Keratinocyte (primary cell): ENCODE results near the gene MRPL44. TPM values are rescaled to one million over a fixed set of nuclear protein-coding genes. Genes with fewer than 3 reads are reported as not detected.

Experiments used
- DNase-seq: peaks from one replicate; pipeline ENCODE4 v3.0.0-alpha.2; 2011; ENCODE audit warnings: low read depth, missing footprints, low spot score
- FAIRE-seq: peaks from 2 replicates; lab custom pipeline; 2011; peaks lifted over from hg19 to GRCh38; lab: Jason Lieb, UNC
- H2AFZ ChIP-seq: 2 replicates; pipeline ENCODE4 v1.6.0; 2012; ENCODE audit warnings: low read length, control low read depth, inconsistent platforms; ENCODE audit not compliant: control insufficient read depth
- H3K27ac ChIP-seq: 2 replicates; pipeline ENCODE4 v1.5.1; 2011; ENCODE audit warnings: low read length; ENCODE audit not compliant: control insufficient read depth, insufficient read depth
- H3K27me3 ChIP-seq: 3 replicates; pipeline ENCODE4 v1.6.0; 2011; ENCODE audit warnings: low read length; ENCODE audit not compliant: control insufficient read depth, insufficient read depth; ENCODE audit errors: extremely low read depth
- H3K36me3 ChIP-seq, 2 experiments: 2 replicates in 1 of 2; 3 replicates in 1 of 2; pipeline ENCODE4 v1.5.1; 2011; ENCODE audit warnings: low read length in 2 of 2, mild to moderate bottlenecking in 1 of 2; ENCODE audit not compliant: control insufficient read depth in 2 of 2, insufficient read depth in 2 of 2; ENCODE audit errors: extremely low read depth in 1 of 2
- H3K4me1 ChIP-seq: 3 replicates; pipeline ENCODE4 v1.5.1; 2011; ENCODE audit warnings: low read length; ENCODE audit not compliant: control insufficient read depth, insufficient read depth; ENCODE audit errors: extremely low read depth
- H3K4me2 ChIP-seq: 3 replicates; pipeline ENCODE4 v1.6.0; 2011; ENCODE audit warnings: low read depth, low read length; ENCODE audit not compliant: control insufficient read depth, insufficient read depth; ENCODE audit errors: extremely low read depth
- H3K4me3 ChIP-seq, 3 experiments: fragments of 200-600 bp in 1 of 3; sonication (generic) in 1 of 3; 2 replicates in 2 of 3; 3 replicates in 1 of 3; pipeline ENCODE4 v1.5.1; 2011 to 2016; ENCODE audit warnings: low read length in 3 of 3, mild to moderate bottlenecking in 3 of 3, control low read depth in 2 of 3, inconsistent platforms in 1 of 3, low read depth in 1 of 3, mixed read lengths in 1 of 3, mixed run types in 1 of 3, moderate library complexity in 1 of 3; ENCODE audit not compliant: control insufficient read depth in 2 of 3, insufficient read depth in 2 of 3; ENCODE audit errors: extremely low read depth in 1 of 3
- H3K79me2 ChIP-seq: 2 replicates; pipeline ENCODE4 v1.6.0; 2012; ENCODE audit warnings: low read length; ENCODE audit not compliant: control insufficient read depth, insufficient read depth
- H3K9ac ChIP-seq: 3 replicates; pipeline ENCODE4 v1.6.0; 2011; ENCODE audit warnings: low read length; ENCODE audit not compliant: control insufficient read depth, insufficient read depth; ENCODE audit errors: extremely low read depth
- H3K9me1 ChIP-seq: 3 replicates; pipeline ENCODE4 v1.6.0; 2011; ENCODE audit warnings: low read length; ENCODE audit not compliant: control insufficient read depth, insufficient read depth; ENCODE audit errors: extremely low read depth
- H3K9me3 ChIP-seq: 2 replicates; pipeline ENCODE4 v1.5.1; 2012; ENCODE audit warnings: low read depth, low read length; ENCODE audit not compliant: control insufficient read depth
- H4K20me1 ChIP-seq: 3 replicates; pipeline ENCODE4 v1.6.0; 2011; ENCODE audit warnings: low read length; ENCODE audit not compliant: control insufficient read depth, insufficient read depth; ENCODE audit errors: extremely low read depth
- EZH2 ChIP-seq: IDR thresholded peaks from one replicate; pipeline ENCODE4 v1.6.1; 2012; ENCODE audit warnings: inconsistent platforms, mild to moderate bottlenecking, low read length, moderate library complexity
- dilution Hi-C: fragments of 300-500 bp; cut with MboI; formaldehyde crosslinking; loops from one replicate; pipeline ENCODE4 v1.7.0; 2020; ENCODE audit warnings: low sequenced_read_pairs; ENCODE audit not compliant: extremely low pct_ligation_motif_present
- polyA plus RNA-seq, 5 experiments: library from polyadenylated mRNA; depleted of rRNA in 3 of 5; stranded (reverse) in 3 of 5; stranded (forward) in 1 of 5; unstranded in 1 of 5; fragments of >200 nt; gene quantifications; 1 replicate in 1 of 5; 2 replicates in 3 of 5; 3 replicates in 1 of 5; pipeline versions ENCODE4 v1.2.1 to v1.2.3, GENCODE V29; 2011 to 2012; ENCODE audit warnings: missing spikeins in 2 of 5, low read depth in 1 of 5, low replicate concordance in 1 of 5
- TF ChIP-seq, protein P1 (sequence below), 3 experiments: IDR thresholded peaks in 1 of 3; conservative IDR thresholded peaks in 1 of 3; optimal IDR thresholded peaks in 1 of 3; 2 replicates in 2 of 3; 3 replicates in 1 of 3; pipeline versions ENCODE3 to v1.5.1; 2011; ENCODE audit warnings: low read length in 3 of 3, mild to moderate bottlenecking in 3 of 3, moderate library complexity in 2 of 3, control low read depth in 1 of 3, inconsistent platforms in 1 of 3; ENCODE audit not compliant: insufficient read depth in 2 of 3; ENCODE audit errors: extremely low read depth in 1 of 3

Gene MRPL44
- polyA plus RNA-seq, 1 donor (not counting 4 experiments of a cell fraction or from before 2014, with no cell fraction given) = 27.1 TPM

DNA sequence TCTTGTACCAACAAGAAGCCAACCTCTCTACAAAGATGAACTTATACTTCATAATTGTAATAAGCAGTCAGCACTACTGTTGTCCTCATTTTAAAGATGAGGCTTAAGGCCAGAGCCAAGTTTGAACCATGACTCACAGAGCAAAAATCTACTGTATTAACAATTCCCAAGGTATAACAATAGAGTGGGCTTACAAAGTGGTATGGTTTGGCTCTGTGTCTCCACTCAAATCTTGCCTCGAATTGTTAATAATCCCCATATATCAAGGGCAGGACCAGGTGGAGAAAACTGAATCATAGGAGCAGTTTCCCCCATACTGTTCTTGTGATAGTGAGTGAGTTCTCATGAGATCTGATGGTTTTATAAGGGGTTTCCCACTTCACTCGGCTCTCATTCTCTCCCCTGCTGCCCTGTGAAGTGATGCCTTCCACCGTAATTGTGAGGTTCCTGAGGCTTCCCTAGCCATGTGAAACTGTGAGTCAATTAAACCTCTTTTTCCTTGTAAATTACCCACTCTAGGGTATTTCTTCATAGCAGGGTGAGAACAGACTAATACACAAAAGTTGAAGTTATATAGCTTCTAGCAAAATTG lies 19.5 kb downstream of the MRPL44 start:
- H3K27me3 ChIP-seq = no peaks in the 10 kb centered on the region
- no peak overlapping the region for H3K4me2 ChIP-seq
- H3K9me1 ChIP-seq = no peaks in the 10 kb centered on the region
- H3K4me1 ChIP-seq = peaks cover 8% of the 10 kb centered on the region
- H3K9ac ChIP-seq = no peak overlapping the region
- H3K9me3 ChIP-seq = no peaks in the 10 kb centered on the region
- H3K4me3 ChIP-seq = no peak overlapping the region
- no peaks in the 10 kb centered on the region for H4K20me1 ChIP-seq
- peaks cover 30 to 42% of the 10 kb centered on the region in 2 experiments for H3K36me3 ChIP-seq
- dilution Hi-C loops = loop anchor here (25.0 kb wide), 1 partner anchor 311 kb away; no protein-coding TSS in a partner anchor
- TF ChIP-seq EZH2 = no peak
- TF ChIP-seq, protein P1, sequence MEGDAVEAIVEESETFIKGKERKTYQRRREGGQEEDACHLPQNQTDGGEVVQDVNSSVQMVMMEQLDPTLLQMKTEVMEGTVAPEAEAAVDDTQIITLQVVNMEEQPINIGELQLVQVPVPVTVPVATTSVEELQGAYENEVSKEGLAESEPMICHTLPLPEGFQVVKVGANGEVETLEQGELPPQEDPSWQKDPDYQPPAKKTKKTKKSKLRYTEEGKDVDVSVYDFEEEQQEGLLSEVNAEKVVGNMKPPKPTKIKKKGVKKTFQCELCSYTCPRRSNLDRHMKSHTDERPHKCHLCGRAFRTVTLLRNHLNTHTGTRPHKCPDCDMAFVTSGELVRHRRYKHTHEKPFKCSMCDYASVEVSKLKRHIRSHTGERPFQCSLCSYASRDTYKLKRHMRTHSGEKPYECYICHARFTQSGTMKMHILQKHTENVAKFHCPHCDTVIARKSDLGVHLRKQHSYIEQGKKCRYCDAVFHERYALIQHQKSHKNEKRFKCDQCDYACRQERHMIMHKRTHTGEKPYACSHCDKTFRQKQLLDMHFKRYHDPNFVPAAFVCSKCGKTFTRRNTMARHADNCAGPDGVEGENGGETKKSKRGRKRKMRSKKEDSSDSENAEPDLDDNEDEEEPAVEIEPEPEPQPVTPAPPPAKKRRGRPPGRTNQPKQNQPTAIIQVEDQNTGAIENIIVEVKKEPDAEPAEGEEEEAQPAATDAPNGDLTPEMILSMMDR (optimal IDR thresholded peaks at IDR 0.05 in 1 of 3, IDR thresholded peaks at IDR 0.05 in 1 of 3, conservative IDR thresholded peaks at IDR 0.05 in 1 of 3; ENCODE audit: extremely low read depth in 1 of 3, insufficient read depth in 2 of 3, low read length in 3 of 3) = no peak
- FAIRE-seq (peak; percentile 20), DNase-seq (no peak)
- H3K27ac ChIP-seq = peak overlapping the region; percentile 13
- no peaks in the 10 kb centered on the region for H3K79me2 ChIP-seq
- no peak overlapping the region for H2AFZ ChIP-seq

DNA sequence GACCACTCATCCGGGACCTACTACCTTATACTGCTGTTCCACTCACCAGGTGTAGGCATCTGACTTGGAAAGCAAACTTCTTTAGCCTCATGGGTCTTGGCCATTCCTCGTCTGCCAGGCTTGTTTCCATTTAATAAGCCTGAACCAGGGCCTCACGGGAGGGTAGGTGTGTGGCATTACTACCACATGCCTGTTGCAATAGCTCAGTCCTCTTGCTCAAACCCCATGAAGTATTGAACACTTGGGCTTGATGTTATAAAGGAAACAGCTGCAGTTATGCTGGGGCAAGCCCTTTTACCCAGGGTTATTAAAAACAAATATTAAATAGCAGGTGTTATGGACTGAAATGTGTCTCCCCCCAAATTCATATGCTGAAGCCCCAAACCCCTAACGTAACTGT lies 21.2 kb downstream of the MRPL44 start:
- Histone ChIP-seq H3K79me2 (no peaks in the 10 kb centered on the region), H4K20me1 (no peaks in the 10 kb centered on the region), H3K27ac (no peak overlapping the region), H3K36me3 (peaks cover 32 to 50% of the 10 kb centered on the region in 2 experiments), H3K4me1 (peaks cover 8% of the 10 kb centered on the region), H3K4me3 (no peak overlapping the region), H3K9ac (no peak overlapping the region), H3K9me3 (no peaks in the 10 kb centered on the region), H3K9me1 (no peaks in the 10 kb centered on the region), H3K4me2 (no peak overlapping the region), H3K27me3 (no peaks in the 10 kb centered on the region), H2AFZ (no peak overlapping the region)
- FAIRE-seq (no peak), DNase-seq (no peak)
- dilution Hi-C loops = loop anchor here (25.0 kb wide), 1 partner anchor 309 kb away; no protein-coding TSS in a partner anchor
- TF ChIP-seq EZH2 = no peak
